ENCODE measurements around the gene PROSER2.
"Not testable (repeated sequence)": the region's sequence is repeated elsewhere in the genome, so short reads cannot be mapped to it uniquely, and the experiment has no call there.

The PROSER2 gene

DNA sequence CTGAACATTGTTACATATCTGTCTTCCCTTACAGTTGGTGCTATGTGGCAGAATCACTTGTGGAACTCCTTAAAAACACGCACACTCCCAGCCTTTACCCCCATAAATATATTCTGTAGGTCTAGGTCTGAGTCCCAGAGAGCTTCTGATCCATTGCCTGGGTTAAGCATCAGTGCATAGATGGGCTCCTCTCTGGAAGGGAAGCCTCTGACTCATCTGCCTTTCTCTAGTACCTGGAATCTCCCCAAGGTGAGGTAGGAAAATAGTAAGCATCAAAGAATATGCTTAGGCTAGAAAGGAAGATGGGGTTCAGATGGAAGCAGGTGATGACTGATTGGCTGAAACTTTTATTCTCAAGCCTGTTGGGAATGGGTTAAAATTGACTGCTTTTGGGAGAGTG, 26.1 kb downstream of the PROSER2 start:
- no peak for DNase-seq (ENCODE audit: low read depth)
- no peak for TF ChIP-seq CTCF (IDR thresholded peaks at IDR 0.05; ENCODE audit: control insufficient read depth, insufficient read depth, low read depth, low read length, missing control alignments)
- H3K4me3 ChIP-seq (ENCODE audit: control insufficient read depth, low read depth, low read length) = no peak overlapping the region

DNA sequence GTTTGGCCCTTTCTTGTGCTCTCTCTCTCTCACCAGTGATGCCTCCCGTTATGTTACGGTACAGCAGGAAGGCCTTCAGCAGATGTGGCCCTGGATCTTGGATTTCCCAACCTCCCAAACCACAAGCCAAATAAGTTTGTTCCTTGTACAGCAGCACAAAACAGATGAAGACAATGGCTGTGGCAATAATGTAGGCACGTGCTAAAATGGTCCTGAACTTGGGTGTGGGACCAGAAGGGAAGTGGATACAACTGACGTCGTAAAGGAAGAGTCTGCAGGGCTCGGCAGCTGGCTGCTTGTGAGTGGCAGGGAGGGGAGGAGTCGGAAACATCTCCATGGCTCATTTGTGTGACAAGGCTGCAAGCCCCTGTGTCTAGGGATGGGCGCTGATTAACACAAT, 26.8 kb downstream of the PROSER2 start:
- H3K4me3 ChIP-seq (ENCODE audit: control insufficient read depth, low read depth, low read length) = no peak overlapping the region
- DNase-seq (ENCODE audit: low read depth) = no peak
- no peak for TF ChIP-seq CTCF (IDR thresholded peaks at IDR 0.05; ENCODE audit: control insufficient read depth, insufficient read depth, low read depth, low read length, missing control alignments)

- TF ChIP-seq CTCF (IDR thresholded peaks at IDR 0.05; ENCODE audit: control insufficient read depth, insufficient read depth, low read depth, low read length, missing control alignments) = no peak
- no peak overlapping the region for H3K4me3 ChIP-seq (ENCODE audit: control insufficient read depth, low read depth, low read length)
- no peak for DNase-seq (ENCODE audit: low read depth)
Observed at GRCh38 chr10:11851910-11852309, 28.8 kb downstream of the PROSER2 start.

GRCh38 chr10:11852637-11853036, 29.5 kb downstream of the PROSER2 start:
- not testable (repeated sequence) for H3K4me3 ChIP-seq (ENCODE audit: control insufficient read depth, low read depth, low read length); DNase-seq (ENCODE audit: low read depth)

- no peak for TF ChIP-seq CTCF (IDR thresholded peaks at IDR 0.05; ENCODE audit: control insufficient read depth, insufficient read depth, low read depth, low read length, missing control alignments)
- no peak for DNase-seq (ENCODE audit: low read depth)
- H3K4me3 ChIP-seq (ENCODE audit: control insufficient read depth, low read depth, low read length) = no peak overlapping the region
Observed at GRCh38 chr10:11853468-11853867, 30.3 kb downstream of the PROSER2 start.

GRCh38 chr10:11854301-11854700, 31.1 kb downstream of the PROSER2 start:
- H3K4me3 ChIP-seq (ENCODE audit: control insufficient read depth, low read depth, low read length) = no peak overlapping the region
- no peak for TF ChIP-seq CTCF (IDR thresholded peaks at IDR 0.05; ENCODE audit: control insufficient read depth, insufficient read depth, low read depth, low read length, missing control alignments)
- no peak for DNase-seq (ENCODE audit: low read depth)

DNA sequence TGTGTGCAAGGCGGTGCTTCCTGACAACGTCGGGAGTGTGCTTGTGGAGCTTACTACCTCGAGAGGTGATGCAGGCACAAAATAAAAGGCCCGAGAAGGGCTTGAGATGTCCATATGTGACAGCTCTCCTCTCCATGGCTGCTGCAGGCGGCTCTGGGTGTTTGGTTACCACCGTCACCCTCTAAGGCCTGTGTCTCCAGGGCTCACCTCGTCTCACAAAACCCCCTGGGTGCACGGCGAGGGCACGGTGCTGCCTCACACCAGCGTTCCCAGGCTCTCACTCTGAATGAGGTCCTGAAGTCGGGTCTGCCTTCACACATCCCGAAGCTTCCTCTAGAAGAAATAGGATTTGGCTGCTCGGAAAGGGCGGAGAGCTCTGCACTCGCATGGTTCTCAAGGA, 32.9 kb downstream of the PROSER2 start:
- no peak for TF ChIP-seq CTCF (IDR thresholded peaks at IDR 0.05; ENCODE audit: control insufficient read depth, insufficient read depth, low read depth, low read length, missing control alignments)
- no peak overlapping the region for H3K4me3 ChIP-seq (ENCODE audit: control insufficient read depth, low read depth, low read length)
- no peak for DNase-seq (ENCODE audit: low read depth)
